ENCODE data around the gene NTSR2.

Gene NTSR2

GRCh38 chr2:11647834-11648600 is 22.0 kb downstream of the NTSR2 start:
- Histone ChIP-seq H3K36me3 (ENCODE audit: control insufficient read depth, low read depth, low read length) (peaks cover 4% of the 10 kb centered on the region), H3K9me3 (ENCODE audit: control insufficient read depth, low read depth, low read length) (no peaks in the 10 kb centered on the region), H3K4me1 (ENCODE audit: control insufficient read depth, low read depth, low read length) (no peaks in the 10 kb centered on the region), H3K9ac (ENCODE audit: low read length) (no peak overlapping the region), H3K27me3 (ENCODE audit: control insufficient read depth, insufficient read depth, low read length) (no peaks in the 10 kb centered on the region), H3K27ac (ENCODE audit: low read length) (no peak overlapping the region), H3K4me3 (ENCODE audit: low read length) (no peak overlapping the region)

- no peak overlapping the region for H3K27ac ChIP-seq (ENCODE audit: low read length)
- H3K4me1 ChIP-seq (ENCODE audit: control insufficient read depth, low read depth, low read length), result no peaks in the 10 kb centered on the region
- no peak overlapping the region for H3K4me3 ChIP-seq (ENCODE audit: low read length)
- no peaks in the 10 kb centered on the region for H3K9me3 ChIP-seq (ENCODE audit: control insufficient read depth, low read depth, low read length)
- H3K36me3 ChIP-seq (ENCODE audit: control insufficient read depth, low read depth, low read length), result peaks cover 4% of the 10 kb centered on the region
- no peaks in the 10 kb centered on the region for H3K27me3 ChIP-seq (ENCODE audit: control insufficient read depth, insufficient read depth, low read length)
- no peak overlapping the region for H3K9ac ChIP-seq (ENCODE audit: low read length)
These were observed 23.5 kb downstream of the NTSR2 start for GRCh38 chr2:11646530-11646929.

GRCh38 chr2:11644293-11644692 is 25.7 kb downstream of the NTSR2 start:
- no peaks in the 10 kb centered on the region for H3K27me3 ChIP-seq (ENCODE audit: control insufficient read depth, insufficient read depth, low read length)
- no peaks in the 10 kb centered on the region for H3K4me1 ChIP-seq (ENCODE audit: control insufficient read depth, low read depth, low read length)
- no peak overlapping the region for H3K4me3 ChIP-seq (ENCODE audit: low read length)
- H3K27ac ChIP-seq (ENCODE audit: low read length), result no peak overlapping the region
- no peak overlapping the region for H3K9ac ChIP-seq (ENCODE audit: low read length)
- peaks cover 11% of the 10 kb centered on the region for H3K36me3 ChIP-seq (ENCODE audit: control insufficient read depth, low read depth, low read length)
- H3K9me3 ChIP-seq (ENCODE audit: control insufficient read depth, low read depth, low read length), result no peaks in the 10 kb centered on the region

GRCh38 chr2:11642972-11643371 is 27.0 kb downstream of the NTSR2 start:
- Histone ChIP-seq H3K4me1 (ENCODE audit: control insufficient read depth, low read depth, low read length) (no peaks in the 10 kb centered on the region), H3K9me3 (ENCODE audit: control insufficient read depth, low read depth, low read length) (no peaks in the 10 kb centered on the region), H3K27ac (ENCODE audit: low read length) (no peak overlapping the region), H3K9ac (ENCODE audit: low read length) (no peak overlapping the region), H3K4me3 (ENCODE audit: low read length) (no peak overlapping the region), H3K27me3 (ENCODE audit: control insufficient read depth, insufficient read depth, low read length) (no peaks in the 10 kb centered on the region), H3K36me3 (ENCODE audit: control insufficient read depth, low read depth, low read length) (peaks cover 14% of the 10 kb centered on the region)

GRCh38 chr2:11640132-11640531 is 29.9 kb downstream of the NTSR2 start:
- H3K9me3 ChIP-seq (ENCODE audit: control insufficient read depth, low read depth, low read length), result no peaks in the 10 kb centered on the region
- H3K4me3 ChIP-seq (ENCODE audit: low read length), result no peak overlapping the region
- H3K4me1 ChIP-seq (ENCODE audit: control insufficient read depth, low read depth, low read length), result no peaks in the 10 kb centered on the region
- no peak overlapping the region for H3K9ac ChIP-seq (ENCODE audit: low read length)
- H3K27me3 ChIP-seq (ENCODE audit: control insufficient read depth, insufficient read depth, low read length), result no peaks in the 10 kb centered on the region
- H3K36me3 ChIP-seq (ENCODE audit: control insufficient read depth, low read depth, low read length), result peaks cover 16% of the 10 kb centered on the region
- no peak overlapping the region for H3K27ac ChIP-seq (ENCODE audit: low read length)

- H3K36me3 ChIP-seq (ENCODE audit: control insufficient read depth, low read depth, low read length), result peaks cover 22% of the 10 kb centered on the region
These were observed 30.5 kb downstream of the NTSR2 start for GRCh38 chr2:11639503-11639902.

GRCh38 chr2:11637546-11637945 is 32.4 kb downstream of the NTSR2 start:
- Histone ChIP-seq H3K36me3 (ENCODE audit: control insufficient read depth, low read depth, low read length) (peaks cover 25% of the 10 kb centered on the region), H3K9ac (ENCODE audit: low read length) (no peak overlapping the region), H3K27ac (ENCODE audit: low read length) (no peak overlapping the region), H3K4me3 (ENCODE audit: low read length) (no peak overlapping the region), H3K9me3 (ENCODE audit: control insufficient read depth, low read depth, low read length) (no peaks in the 10 kb centered on the region), H3K27me3 (ENCODE audit: control insufficient read depth, insufficient read depth, low read length) (no peaks in the 10 kb centered on the region), H3K4me1 (ENCODE audit: control insufficient read depth, low read depth, low read length) (no peaks in the 10 kb centered on the region)

More at GRCh38 chr2:11639503-11639902, 30.5 kb downstream of the NTSR2 start:
- H3K9me3 ChIP-seq (ENCODE audit: control insufficient read depth, low read depth, low read length), result no peaks in the 10 kb centered on the region
- no peak overlapping the region for H3K9ac ChIP-seq (ENCODE audit: low read length)
- no peak overlapping the region for H3K27ac ChIP-seq (ENCODE audit: low read length)
- no peaks in the 10 kb centered on the region for H3K4me1 ChIP-seq (ENCODE audit: control insufficient read depth, low read depth, low read length)
- H3K4me3 ChIP-seq (ENCODE audit: low read length), result no peak overlapping the region
- H3K27me3 ChIP-seq (ENCODE audit: control insufficient read depth, insufficient read depth, low read length), result no peaks in the 10 kb centered on the region

- Histone ChIP-seq H3K9ac (ENCODE audit: low read length) (no peak overlapping the region), H3K9me3 (ENCODE audit: control insufficient read depth, low read depth, low read length) (no peaks in the 10 kb centered on the region), H3K4me1 (ENCODE audit: control insufficient read depth, low read depth, low read length) (no peaks in the 10 kb centered on the region), H3K36me3 (ENCODE audit: control insufficient read depth, low read depth, low read length) (peaks cover 28% of the 10 kb centered on the region), H3K27me3 (ENCODE audit: control insufficient read depth, insufficient read depth, low read length) (no peaks in the 10 kb centered on the region), H3K27ac (ENCODE audit: low read length) (no peak overlapping the region), H3K4me3 (ENCODE audit: low read length) (no peak overlapping the region)
These were observed 33.3 kb downstream of the NTSR2 start for GRCh38 chr2:11636593-11637295.

- Histone ChIP-seq H3K36me3 (ENCODE audit: control insufficient read depth, low read depth, low read length) (peaks cover 25% of the 10 kb centered on the region), H3K27ac (ENCODE audit: low read length) (no peak overlapping the region), H3K4me3 (ENCODE audit: low read length) (no peak overlapping the region), H3K9me3 (ENCODE audit: control insufficient read depth, low read depth, low read length) (no peaks in the 10 kb centered on the region), H3K4me1 (ENCODE audit: control insufficient read depth, low read depth, low read length) (no peaks in the 10 kb centered on the region), H3K27me3 (ENCODE audit: control insufficient read depth, insufficient read depth, low read length) (no peaks in the 10 kb centered on the region), H3K9ac (ENCODE audit: low read length) (no peak overlapping the region)
These were observed 34.9 kb downstream of the NTSR2 start for GRCh38 chr2:11635141-11635540.

- H3K9ac ChIP-seq (ENCODE audit: low read length), result no peak overlapping the region
- H3K36me3 ChIP-seq (ENCODE audit: control insufficient read depth, low read depth, low read length), result peaks cover 26% of the 10 kb centered on the region
- H3K27me3 ChIP-seq (ENCODE audit: control insufficient read depth, insufficient read depth, low read length), result no peaks in the 10 kb centered on the region
These were observed 35.4 kb downstream of the NTSR2 start for GRCh38 chr2:11634584-11634983.

GRCh38 chr2:11633923-11634478 is 36.0 kb downstream of the NTSR2 start:
- Histone ChIP-seq H3K9ac (ENCODE audit: low read length) (no peak overlapping the region), H3K36me3 (ENCODE audit: control insufficient read depth, low read depth, low read length) (peaks cover 26% of the 10 kb centered on the region), H3K27me3 (ENCODE audit: control insufficient read depth, insufficient read depth, low read length) (no peaks in the 10 kb centered on the region), H3K4me1 (ENCODE audit: control insufficient read depth, low read depth, low read length) (no peaks in the 10 kb centered on the region), H3K9me3 (ENCODE audit: control insufficient read depth, low read depth, low read length) (no peaks in the 10 kb centered on the region), H3K27ac (ENCODE audit: low read length) (no peak overlapping the region), H3K4me3 (ENCODE audit: low read length) (no peak overlapping the region)

More at GRCh38 chr2:11634584-11634983, 35.4 kb downstream of the NTSR2 start:
- Histone ChIP-seq H3K9me3 (ENCODE audit: control insufficient read depth, low read depth, low read length) (no peaks in the 10 kb centered on the region), H3K4me3 (ENCODE audit: low read length) (no peak overlapping the region), H3K4me1 (ENCODE audit: control insufficient read depth, low read depth, low read length) (no peaks in the 10 kb centered on the region), H3K27ac (ENCODE audit: low read length) (no peak overlapping the region)
